HG03378 (cell line): Measurements from ENCODE around the gene C11orf68.
"Not testable (repeated sequence)": the region's sequence is repeated elsewhere in the genome, so short reads cannot be mapped to it uniquely, and the experiment has no call there.

Experiments used
- ATAC-seq: cut with Tn5 transposase; IDR thresholded peaks from one replicate; pipeline ENCODE4 v1.9.1; 2021; ENCODE audit warnings: mild to moderate bottlenecking, moderate library complexity; ENCODE audit not compliant: unreplicated experiment

Gene C11orf68

DNA sequence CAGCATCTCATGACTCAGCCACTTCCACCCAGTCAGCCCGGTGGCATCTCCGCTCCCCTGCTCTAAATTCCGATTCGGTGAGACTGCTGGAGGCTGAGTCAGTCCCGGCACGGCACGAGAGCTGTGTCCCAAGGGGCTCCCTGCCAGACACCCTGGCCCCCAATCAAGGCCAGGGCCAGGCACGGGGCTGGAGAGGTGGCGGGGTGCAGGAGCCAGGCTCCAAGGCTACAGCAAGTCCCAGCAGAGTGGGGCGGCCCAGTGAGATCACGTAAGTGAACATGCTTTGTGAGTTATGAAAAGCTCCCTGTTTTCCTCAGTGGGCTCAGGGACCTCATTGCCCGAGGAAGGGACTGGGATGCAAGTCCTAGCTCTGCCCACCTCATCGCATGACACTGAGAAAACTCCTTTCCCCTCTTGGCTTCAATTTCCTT is 3.0 kb downstream of the C11orf68 start:
- no peak for ATAC-seq

DNA sequence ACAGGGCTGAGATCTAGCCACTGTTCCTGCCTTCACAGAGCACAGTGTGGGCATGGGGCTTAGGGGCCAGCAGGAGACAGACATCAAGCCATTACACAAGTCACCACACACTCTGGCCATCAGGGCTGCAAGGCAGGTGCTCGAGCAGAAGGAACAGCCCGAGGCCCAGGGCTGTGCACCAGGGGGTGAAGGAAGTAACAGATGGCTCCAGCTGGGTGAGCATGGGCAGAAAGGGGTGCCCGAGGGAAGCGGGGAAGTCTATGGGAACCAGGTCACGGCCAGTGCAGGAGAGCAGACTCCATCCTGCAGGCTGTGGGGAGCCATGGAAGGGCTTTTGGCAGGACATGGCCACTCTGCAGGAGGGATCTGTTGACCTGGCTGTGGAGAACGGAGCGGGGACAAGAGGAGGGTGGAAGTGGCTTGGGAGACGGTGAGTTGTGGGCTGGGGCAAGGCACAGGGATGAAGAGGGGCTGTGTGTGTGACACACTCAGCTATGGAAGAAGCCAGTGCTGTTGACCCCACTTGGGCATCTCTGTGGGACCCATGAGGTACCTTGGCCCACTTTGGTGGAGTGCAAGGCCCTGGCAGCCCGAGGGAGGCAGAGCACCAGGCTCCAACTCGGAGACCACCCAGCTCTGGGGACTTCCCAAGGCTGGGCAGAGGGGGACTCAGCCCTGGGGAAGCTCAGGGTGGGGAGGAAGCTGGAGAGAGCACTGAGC is 3.6 kb downstream of the C11orf68 start:
- ATAC-seq = no peak

DNA sequence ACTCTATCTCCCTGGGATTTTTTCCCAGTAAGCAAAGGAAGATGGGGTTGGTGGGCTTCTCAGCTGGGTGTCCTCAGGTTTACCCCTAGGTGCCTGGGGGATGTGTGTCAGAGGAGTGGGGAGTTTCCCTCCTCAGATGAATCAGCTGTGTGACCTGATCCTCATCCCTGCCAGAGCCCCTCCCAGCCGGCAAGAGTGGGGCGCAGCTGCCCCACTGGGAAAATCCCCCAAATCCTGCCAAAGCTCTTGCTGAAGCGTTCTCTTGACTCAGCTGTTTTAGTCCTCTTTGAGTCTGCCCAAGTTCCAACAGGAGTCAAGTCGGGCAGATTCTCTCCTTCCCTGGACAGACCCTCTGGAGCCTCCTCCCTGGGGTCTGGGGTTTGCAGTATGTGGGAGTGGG is 6.0 kb downstream of the C11orf68 start:
- ATAC-seq = no peak

DNA sequence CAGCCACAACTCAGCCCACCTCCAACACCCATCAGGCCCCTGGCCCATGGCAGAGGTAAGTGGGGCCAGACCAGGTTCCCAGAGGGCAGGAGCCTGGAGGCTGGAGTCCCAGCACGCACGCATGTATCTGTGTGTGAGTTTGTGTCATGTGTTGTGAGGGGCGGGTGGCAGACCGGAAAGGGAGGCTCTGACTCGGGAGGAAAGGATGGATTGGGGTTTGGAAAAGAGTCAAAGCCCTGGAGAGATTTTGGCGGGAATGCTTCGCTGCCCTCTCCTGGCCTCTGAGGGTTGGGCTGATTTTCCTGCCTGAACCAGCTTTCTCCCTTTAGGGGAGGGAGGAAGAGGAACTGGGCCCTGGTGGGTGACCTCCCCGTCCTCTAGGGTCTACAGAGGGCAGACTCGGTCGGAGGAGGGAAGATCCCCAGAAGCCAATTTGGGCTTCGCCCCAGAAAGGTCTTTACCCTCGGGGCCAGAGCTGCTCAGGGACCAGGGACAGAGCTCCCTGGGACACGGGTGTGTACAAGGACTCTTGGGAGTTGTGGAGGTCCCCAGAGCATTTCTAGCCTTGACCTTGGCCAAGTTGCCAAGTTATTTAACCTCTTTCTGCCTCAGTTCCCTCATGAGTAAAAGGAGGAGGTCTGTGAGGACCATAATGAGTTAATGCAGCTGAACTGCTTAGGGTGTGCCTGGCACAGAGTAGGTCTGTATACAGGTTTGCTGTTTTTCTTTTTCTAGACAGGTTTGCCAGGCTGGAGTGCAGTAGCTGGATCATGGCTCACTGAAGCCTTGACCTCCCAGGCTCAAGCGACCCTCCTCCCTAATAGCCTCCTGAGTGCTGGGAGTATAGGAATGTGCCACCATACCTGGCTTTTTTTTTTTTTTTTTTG is 6.9 kb downstream of the C11orf68 start:
- ATAC-seq = no peak

DNA sequence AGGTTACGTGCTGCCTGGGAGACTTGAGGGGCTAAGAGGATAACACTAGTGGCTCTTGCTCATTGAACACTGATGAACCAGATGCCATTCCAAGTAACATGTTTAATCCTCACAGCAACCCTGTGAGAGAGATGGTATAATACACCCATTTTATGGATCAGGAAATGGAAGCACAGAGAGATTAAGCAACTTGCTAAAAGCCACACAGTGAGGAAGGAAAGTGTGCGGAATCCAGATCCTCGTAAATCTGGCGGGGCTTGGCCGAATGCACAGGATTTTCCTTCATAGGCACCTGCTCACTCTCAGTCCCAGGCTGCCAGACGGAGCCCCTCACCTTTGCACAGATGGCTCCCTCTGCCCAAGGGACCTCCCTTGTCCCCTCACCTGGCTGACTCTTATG is 11.0 kb downstream of the C11orf68 start:
- no peak for ATAC-seq

DNA sequence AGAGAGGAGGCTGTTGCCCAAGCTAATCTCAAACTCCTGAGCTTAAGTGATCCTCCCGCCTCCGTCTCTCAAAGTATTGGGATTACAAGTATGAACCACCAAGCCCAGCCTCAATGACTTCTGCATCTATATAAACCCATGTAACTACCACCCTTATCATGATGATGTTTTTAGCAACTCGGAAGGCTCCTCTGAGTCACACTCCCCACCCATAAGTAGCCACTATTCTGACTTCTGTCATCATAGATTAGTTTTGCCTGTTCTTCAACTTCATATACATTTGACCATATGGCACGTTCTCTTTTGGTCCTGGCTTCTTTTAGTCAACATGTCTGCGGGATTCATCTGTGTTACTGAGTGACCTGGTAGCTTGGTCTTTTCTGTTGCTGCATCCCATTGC is 12.3 kb downstream of the C11orf68 start:
- no peak for ATAC-seq

DNA sequence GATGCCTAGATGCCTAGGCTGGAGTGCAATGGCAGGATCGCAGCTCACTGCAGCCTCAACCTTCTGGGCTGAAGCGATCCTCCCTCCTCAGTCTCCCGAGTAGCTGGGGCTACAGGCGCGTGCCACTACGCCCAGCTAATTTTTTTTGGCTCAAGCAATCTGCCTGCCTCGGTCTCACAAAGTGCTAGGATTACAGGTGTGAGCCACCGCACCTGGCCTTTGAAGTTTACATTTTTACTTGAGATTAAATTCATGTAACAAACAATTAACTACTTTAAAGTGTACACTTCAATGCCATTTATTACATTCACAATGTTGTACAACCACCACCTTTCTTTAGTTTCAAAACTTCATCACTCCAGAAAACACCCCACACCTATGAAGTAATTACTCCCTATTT is 15.1 kb downstream of the C11orf68 start:
- no peak for ATAC-seq

DNA sequence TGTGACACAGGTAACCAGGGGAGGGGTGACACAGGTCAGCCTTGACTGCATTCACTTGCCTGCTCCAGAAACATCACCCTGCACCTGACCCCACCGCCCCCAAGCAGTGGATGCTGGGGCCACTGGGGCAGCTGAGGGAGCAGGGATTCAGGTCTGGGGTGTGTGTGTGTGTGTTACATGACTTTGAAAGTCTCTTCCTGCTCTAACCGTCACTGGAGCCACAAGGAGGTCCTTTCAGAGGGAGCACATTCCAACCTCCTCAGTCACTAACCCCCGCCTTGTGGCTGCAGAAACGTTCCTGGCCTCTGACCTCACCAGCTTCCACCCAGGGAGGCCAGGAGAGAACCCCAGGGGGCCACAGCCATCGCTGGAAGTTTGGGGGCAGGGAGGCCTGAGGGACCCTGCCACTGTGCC is 15.8 kb downstream of the C11orf68 start:
- ATAC-seq = no peak

DNA sequence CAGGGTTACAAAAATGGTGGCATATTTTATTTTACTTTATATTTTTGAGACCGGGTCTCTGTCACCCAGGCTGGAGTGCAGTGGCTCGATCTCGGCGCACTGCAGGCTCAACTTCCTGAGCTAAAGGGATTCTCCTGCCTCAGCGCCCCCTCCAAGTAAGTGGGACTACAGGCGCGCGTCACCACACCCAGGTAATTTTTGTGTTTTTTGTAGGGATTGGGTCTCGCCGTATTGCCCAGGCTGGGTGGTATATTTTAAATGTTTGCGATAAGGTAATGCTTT is 18.0 kb downstream of the C11orf68 start:
- ATAC-seq = no peak

DNA sequence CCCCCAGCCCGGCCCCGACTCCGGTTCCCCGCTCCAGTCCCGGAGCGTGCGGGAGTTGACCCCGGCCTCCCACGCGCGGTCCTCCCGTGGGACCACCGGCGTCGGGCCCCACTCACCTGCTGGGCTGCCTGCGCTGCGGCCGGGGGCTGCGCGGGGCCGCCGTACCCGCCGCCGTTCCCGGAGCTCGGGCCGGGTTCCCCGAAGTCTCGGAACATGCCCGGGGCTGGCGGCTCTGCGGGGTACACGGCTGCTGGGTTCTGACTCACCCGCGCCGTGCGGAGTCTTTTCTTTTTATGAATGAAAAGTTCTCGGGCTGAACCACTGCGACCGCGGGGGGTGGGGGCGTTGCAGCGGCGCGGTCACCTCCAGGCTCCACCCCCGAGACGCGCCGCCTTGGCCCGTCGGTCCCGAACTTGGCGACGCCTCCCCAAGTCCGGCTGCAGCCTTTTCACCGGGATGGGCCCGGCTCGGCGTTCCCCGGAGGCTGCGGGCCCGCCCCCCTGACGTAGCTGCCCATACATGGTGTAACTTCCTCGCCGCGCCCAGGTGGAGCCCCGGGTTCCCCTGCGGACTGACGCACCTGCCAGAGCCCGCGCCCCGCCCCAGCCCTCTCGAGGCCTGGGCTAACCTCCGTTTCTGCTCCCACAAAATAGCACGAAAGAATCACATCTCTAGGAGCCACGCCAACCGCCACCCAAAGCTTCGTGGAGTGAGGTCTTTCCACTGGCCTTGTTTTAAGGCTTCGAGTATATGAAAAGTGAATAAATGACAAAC is 18.6 kb downstream of the C11orf68 start, which contains the start of gene FOSL1:
Gene FOSL1 (minus strand): TSS at position 264 of the 774 bp plus-strand sequence. CDS start 49 bp downstream, at position 215.
- ATAC-seq = peak; percentile 49

DNA sequence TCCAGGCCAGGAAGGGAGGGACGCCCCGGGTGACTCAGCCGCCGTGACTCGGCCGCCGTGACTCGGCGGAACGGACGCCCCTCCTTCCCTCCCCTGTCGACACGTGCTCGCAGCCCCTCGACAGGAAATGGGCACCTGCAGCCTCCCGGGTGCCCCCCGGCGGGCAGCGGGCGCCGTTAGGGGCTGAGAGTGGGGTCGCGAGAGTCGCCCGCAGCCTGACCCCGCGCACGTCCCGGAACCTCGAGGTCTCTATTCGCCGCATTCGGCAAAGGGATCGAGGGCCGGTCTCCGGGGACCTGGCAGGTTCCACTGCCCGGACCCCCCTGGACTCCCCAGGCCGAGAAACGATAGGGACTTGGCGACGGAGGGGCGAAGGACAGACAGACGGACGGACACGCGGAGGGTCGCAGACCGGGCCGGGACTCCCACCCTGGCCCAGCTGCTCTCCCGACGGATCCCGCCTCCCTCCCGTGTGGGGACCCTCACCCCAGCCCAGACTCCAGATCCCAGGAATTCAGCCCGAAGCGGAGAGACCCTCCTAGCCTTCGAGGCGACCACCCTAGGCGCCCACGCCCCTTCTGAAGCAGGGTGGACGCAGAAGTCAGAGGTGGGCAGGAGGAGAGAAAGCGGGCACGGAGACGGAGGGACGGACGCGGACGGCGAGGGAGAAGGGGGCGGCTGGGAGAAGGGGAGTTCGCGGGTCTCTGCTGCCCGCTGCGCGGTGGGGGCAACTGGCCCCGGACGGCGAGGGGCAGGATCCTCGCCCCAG is 19.3 kb downstream of the C11orf68 start:
- ATAC-seq = no peak

DNA sequence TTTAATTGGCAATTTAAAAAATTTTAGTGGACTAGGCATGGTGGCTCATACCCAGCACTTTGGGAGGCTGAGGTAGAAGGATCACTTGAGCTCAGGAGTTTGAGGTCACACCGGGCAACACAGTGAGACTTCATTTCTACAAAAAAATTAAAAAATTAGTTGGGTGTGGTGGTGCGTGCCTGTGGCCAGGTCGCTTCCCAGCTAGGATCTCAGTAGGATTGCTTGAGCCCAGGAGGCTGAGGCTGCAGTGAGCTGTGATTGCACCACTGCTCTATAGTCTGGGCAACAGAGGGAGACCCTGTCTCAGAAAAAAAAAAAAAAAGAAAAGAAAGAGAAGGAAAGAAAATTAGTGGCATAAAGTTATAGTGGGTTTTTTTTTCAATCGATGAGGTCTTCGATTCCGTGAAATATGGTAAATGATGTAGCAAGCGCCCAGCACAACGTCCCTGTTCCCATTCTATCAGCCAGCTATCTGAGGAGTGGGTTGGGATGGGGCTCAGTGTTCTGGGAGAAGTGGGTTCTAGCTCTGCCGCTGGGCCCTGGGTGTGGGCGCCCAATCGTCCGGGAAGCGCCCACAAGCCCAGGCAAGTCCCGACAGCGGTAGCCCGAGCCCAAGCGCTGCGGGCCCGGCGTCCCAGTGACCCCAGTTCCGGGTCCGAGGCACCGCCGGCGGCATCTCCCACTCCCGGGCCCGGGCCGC is 20.1 kb downstream of the C11orf68 start:
- ATAC-seq = no peak

DNA sequence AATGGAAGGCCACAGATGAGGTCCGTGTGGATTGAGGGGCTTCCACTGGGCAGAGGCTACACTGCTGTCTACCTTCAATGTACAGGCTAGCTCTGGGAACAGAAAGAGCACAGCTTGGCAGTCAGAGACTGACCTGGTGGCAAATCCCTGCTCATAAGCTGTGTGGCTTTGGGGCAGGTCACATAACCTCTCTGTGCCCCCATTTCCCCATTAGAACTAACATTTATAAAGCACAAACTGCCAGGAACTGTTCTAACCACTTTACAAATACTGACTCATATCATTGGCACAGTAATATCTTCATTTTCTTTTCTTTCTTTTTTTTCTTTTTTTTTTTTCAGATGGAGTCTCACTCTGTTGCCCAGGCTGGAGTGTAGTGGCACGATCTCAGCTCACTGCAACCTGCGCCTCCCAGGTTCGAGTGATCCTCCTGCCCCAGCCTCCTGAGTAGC is 21.8 kb downstream of the C11orf68 start:
- no peak for ATAC-seq

DNA sequence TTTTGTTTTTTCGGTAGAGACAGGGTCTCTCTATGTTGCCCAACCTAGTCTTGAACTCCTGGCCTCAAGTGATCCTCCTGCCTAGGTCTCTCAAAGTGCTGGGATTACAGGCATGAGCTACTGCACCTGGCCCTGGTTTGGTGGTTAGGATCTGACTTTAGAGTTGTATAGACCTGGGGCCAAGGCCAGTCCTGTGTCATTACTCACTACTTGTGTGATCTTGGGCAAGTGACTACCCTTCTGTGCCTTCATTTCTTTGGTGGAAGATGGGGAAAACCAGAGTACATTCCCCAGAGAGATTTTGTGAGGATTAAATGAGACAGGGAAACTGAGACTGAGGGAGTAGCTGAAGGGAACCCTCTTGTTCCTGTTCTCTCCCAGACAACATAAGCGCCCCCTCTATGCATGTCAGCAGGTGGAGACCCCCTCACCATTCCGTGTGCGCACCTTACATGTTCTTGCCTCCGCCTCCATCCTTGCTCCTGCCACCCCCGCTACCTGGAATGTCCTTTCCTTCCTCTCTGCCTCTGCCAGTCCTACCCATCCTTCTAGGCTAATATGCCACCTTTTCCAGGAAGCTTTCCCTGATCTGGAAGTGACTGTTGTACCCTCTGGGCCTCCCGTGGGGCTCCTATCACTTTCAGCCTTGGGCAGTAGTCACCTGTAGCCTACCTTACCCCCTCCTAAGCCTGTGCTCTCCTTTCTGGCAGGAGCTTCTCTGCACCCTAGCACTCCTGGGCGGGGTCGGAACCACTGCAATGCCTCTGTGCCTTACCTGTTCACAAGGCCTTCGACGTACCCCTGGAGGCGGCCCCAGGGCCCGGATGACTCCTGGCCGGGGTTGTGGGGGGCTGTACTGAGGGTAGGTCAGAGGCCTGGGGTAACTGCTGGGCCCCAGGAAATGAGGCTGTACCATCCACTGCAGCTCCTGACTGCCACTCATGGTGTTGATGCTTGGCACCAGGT is 22.5 kb downstream of the C11orf68 start:
- ATAC-seq = no peak

DNA sequence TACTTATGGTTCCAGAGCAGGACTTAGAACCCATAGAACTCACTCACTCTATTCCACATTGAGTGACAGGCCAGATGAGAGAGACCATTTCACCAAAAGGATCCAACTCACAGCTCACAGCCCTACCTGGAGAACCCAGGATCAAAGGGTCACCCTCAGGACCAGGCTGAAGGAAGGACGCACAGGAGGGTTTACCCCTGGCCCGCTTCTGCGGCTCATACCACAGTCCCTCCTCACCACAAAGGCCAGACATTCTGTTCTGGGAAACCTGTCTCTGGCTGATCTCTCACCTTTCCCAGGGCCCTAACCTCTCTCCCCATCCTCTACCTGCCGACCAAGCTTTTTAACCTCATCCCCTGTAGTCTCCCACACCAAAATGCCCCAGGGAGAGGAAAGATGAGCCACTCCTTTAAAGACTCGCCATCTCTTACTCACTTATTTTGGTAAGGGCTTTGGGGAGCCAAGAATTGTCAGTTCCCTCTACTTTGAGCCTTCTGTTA is 23.3 kb downstream of the C11orf68 start:
- ATAC-seq = no peak

DNA sequence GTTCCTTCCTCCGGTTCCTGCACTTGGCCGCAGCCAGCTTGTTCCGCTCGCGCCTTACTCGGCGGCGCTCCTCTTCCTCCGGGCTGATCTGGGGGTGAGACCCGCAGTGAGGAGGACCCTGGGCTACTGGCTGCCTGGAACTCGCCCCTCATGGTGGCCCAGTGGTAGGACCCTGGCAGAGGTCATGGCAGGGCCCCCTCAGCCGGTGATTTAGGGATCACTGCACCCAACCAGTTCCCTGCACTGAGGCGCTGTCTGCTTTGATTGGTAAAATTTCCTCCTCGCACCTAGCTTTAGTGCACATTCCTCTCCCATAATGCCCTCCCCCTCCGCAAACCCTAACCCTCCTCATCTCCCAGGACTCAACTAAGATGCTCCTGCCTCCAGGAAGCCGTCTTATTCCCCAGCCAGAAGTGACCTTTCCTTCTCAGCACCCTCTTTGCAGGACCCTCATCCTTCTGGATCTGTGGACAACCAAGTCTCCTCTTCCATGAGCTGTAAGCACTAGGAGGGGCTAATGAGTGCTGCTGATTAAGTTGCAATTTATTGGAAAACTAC is 24.7 kb downstream of the C11orf68 start:
- no peak for ATAC-seq

DNA sequence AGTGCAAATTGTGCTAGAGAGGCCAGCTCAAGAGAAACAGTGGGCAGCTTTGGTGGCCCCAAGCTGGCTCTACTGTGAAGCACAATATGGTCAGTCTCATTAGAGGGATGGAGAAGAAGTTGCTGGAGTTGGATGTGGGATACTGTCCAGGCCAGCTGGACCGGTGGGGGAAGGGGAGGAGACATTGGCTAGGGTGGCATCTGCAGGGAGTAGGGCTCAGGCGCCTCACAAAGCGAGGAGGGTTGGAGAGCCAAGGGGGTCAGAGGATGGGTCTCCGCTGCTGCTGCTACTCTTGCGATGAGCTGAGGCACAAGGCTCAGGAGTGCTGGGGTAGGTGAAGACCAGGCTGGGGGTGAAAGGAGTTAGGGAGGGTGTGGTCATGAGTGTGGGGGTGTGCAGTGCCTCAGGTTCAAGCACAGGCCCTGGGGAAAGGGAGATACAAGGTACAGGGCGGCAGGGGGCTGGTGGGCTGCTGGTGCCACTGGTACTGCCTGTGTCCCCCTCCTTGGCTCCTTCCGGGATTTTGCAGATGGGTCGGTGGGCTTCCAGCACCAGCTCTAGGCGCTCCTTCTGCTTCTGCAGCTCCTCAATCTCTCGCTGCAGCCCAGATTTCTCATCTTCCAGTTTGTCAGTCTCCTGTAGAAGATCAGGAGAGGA is 26.1 kb downstream of the C11orf68 start:
- no peak for ATAC-seq

DNA sequence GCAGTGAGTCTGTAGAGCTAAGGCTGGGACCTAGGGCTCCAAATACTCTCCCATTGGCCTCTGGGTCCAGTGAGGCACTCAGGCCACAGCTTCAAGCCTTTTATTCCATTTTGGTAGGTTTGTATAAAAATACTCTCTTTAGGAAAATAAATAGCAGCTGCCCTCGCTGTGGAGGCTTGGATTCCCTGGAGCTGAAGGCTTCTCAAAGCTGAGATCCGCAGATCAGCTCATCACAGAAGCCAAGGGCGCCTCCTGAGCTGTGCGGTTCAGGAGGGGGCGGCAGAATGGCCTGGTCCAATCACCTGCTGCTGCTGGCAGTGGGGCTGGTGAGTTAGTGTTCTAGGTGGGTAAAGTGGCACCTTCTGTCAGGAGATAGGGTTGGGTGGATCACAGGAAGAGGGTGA is 26.7 kb downstream of the C11orf68 start:
- not testable (repeated sequence) for ATAC-seq
